GM12873 (cell line): Measurements from ENCODE around the gene APBB2.

ENCODE experiments used
- TF ChIP-seq, protein P1 (sequence below): IDR thresholded peaks from 2 replicates; pipeline ENCODE4 v1.5.1; 2012; ENCODE audit warnings: low read depth, mild to moderate bottlenecking, moderate library complexity, low read length, control low read depth; ENCODE audit not compliant: insufficient read depth; ENCODE audit errors: missing control alignments

APBB2 gene

DNA sequence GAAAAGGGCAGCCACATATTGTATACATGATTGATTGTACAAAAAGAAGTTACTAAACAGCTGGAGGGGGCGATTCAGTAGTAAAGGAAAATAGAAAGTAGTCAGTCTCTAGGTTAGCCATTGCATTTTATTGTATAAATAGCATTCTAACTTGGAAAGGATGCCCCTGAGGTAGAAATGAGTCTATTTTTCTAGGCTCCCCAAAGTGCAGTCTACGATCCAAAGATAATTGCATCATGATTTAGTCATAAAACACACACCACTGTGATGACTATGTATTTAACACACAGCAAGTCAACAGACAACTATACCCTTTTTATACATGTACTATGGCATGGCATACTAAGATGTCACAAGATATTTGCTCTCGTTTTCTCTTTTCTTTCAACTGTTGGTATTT, 204.9 kb downstream of the APBB2 start:
- TF ChIP-seq, protein P1, sequence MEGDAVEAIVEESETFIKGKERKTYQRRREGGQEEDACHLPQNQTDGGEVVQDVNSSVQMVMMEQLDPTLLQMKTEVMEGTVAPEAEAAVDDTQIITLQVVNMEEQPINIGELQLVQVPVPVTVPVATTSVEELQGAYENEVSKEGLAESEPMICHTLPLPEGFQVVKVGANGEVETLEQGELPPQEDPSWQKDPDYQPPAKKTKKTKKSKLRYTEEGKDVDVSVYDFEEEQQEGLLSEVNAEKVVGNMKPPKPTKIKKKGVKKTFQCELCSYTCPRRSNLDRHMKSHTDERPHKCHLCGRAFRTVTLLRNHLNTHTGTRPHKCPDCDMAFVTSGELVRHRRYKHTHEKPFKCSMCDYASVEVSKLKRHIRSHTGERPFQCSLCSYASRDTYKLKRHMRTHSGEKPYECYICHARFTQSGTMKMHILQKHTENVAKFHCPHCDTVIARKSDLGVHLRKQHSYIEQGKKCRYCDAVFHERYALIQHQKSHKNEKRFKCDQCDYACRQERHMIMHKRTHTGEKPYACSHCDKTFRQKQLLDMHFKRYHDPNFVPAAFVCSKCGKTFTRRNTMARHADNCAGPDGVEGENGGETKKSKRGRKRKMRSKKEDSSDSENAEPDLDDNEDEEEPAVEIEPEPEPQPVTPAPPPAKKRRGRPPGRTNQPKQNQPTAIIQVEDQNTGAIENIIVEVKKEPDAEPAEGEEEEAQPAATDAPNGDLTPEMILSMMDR = no peak

DNA sequence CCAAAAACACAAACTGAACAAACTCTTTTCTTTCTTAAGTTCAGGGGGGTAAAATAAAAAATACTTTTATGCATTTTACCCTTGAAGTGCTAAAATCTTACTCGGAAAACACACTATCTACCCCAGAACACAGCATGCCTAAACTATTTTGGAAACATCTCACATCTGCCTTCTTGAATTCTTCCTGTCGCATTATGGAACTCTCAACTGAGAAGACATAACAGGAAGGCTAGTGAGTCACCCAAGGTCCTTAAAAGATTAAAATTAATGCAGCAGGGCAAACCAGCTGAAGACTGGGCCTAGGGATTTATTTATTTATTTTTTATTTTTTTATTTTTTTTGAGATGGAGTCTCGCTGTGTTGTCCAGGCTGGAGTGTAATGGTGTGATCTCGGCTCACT, 208.2 kb downstream of the APBB2 start:
- TF ChIP-seq, protein P1 = no peak

DNA sequence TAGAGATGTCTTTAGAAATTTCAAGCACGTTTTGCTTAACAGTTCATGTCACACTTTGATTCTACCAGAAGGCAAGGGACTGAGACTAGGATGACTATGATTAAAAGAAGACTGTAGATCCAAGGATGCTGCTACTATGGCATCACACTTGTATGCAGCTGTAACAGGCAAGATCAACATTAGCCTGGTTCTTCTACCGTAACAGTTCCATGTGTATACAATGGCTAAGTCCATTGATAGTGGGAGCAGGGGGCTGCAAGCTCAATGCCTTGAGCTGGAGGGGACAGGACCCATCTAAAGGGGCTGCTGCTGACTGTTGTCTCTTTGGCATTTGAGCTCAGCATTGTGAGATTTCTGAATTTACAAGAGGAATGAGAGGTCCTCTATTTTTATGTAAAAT, 212.0 kb downstream of the APBB2 start:
- TF ChIP-seq, protein P1 = no peak

DNA sequence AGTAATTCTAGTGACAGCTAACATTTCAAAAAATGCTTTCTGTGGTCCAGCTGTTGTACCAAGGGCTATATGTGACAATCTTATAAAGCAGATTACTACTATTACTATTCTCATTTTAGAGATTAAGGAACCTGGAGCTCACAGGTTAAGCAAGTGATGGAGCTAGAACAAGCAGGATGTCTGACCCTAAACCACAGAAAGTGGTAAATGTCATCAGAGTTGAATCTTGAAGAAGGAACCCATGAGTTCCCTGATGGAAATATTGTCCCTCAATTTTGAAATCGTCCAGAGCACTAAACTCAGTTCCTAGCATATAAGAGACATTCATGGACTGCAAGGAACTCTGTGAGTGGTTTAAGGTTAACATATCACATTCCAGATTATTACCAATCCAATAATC, 214.0 kb downstream of the APBB2 start:
- TF ChIP-seq, protein P1 = no peak

DNA sequence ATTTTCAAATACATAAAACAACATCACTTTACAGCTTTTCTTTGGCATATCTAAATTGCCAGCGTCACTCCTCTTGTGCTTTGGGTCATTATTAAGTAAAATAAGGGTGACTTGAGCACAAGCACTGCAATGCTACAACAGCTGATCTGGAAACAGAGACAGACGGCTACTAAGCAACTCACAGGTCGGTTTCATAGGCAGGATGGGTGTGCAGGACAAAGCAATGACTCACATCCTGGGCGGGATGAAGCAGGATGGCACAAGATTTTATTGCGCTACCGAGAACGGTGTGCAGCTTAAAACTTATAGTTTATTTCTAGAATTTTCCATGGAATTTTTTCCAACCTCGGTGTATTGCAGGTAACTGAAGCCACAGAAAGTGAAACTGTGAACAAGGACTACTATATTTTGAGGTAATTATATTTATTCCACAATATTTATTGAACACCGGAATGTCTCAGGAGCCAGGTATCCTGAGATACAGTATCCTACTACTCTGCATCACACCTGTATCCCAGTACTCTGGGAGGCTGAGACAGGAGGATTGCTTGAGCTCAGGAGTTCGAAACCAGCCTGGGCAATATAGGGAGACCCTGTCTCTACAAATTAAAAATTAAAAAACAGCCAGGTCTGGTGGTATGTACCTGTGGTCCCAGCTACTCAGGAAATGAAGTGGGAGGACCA, 215.5 kb downstream of the APBB2 start:
- TF ChIP-seq, protein P1 = no peak

DNA sequence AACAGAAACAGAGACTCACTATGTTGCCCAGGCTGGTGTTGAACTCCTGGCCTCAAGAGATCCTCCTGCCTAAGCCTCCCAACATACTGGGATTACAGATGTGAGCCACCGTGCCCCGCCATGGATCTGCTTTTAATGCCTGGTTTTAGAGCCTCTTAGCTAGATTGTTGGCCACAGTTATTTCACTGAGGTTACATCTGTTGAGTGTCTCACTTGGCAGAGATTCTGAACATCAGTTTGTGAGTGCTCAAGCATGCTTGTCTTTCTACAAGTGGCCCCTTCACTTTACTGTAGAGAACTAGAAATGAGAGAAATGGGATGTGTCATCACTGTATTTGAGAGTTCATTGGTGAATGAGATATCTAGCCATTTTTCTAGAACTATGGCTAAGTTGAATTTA, 218.5 kb downstream of the APBB2 start:
- TF ChIP-seq, protein P1 = no peak

DNA sequence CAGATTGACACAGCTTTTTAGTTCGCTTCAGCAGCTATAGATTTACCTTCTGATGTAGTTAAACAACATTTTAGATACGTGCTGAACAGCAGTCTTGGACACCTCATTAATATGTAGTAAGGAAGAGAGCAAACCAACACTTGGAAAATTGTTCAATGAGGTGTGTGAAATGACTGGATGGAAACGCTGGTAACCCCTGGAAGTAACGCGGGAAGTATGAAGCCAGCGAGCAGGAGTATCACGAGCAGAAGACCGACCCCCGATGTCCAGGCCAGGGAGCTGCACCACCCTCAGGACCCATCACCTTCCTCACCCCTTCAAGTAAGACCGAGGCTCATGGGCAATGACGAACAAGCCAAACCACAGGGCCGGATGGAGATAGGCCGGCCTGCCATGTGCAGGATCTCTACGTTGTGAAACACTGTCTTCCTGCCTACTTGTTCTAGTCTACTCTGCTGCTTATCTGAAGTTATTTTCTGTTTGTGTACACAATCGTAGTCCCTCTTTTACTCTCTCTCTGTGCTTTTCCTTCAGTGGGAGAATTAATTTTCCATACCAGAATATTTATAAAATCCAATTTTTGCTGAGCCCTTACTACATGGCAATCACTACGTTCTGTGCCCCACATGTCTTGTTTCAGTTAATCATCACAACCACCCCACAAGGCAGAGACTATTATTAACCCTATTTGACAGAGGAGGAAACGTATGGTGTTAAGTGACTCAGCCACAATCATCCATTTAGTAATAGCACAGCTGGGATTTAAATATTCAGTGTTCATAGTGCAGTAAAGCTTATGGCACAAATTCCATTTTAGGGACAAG, 221.7 kb downstream of the APBB2 start:
- TF ChIP-seq, protein P1 = no peak
